B cell (primary cell): ENCODE results near the gene FMR1. TPM values are rescaled to one million over a fixed set of nuclear protein-coding genes. Genes with fewer than 3 reads are reported as not detected.

ENCODE experiments used
- ATAC-seq: fragments of 200-7000 bp; cut with Tn5 transposase; one replicate; pipeline ENCODE4 v1.10.0; 2021; ENCODE audit warnings: low read depth, mild to moderate bottlenecking, moderate number of reproducible peaks, moderate library complexity
- CTCF ChIA-PET: fragments of 350-600 bp; sonication (Branson Sonifier 250); formaldehyde crosslinking; loops from one replicate; lab custom pipeline; 2021; ENCODE audit warnings: antibody characterized with exemption, inconsistent platforms; lab: Charles Lee
- POLR2A ChIA-PET: fragments of 350-600 bp; sonication (Branson Sonifier 250); formaldehyde crosslinking; loops from one replicate; lab custom pipeline; 2021; ENCODE audit warnings: antibody characterized with exemption; lab: Charles Lee
- DNase-seq: peaks from one replicate; pipeline ENCODE4 v3.0.0; 2013
- H2AFZ ChIP-seq: 2 replicates; pipeline ENCODE4 v1.6.1; 2012; ENCODE audit warnings: mild to moderate bottlenecking, low read depth, low read length; ENCODE audit not compliant: insufficient read depth, poor library complexity, severe bottlenecking
- H3K27ac ChIP-seq, 2 donors: 1 replicate in 1 of 2; 2 replicates in 1 of 2; pipeline ENCODE4 v1.5.1; 2012 to 2013; ENCODE audit warnings: low read length in 2 of 2, mild to moderate bottlenecking in 2 of 2, moderate library complexity in 1 of 2
- H3K27me3 ChIP-seq, 4 experiments: fragments of 200-600 bp in 1 of 4; sonication (generic) in 1 of 4; replicated peaks in 1 of 4; 1 replicate in 2 of 4; 2 replicates in 2 of 4; pipeline versions ENCODE4 v1.6.1 to v1.7.0; 2013 to 2016; ENCODE audit warnings: low read length in 3 of 4, mild to moderate bottlenecking in 2 of 4, mixed read lengths in 1 of 4, moderate library complexity in 1 of 4; ENCODE audit not compliant: insufficient read depth in 4 of 4, control insufficient read depth in 3 of 4; ENCODE audit errors: control extremely low read depth in 1 of 4
- H3K36me3 ChIP-seq, 2 experiments: replicated peaks in 1 of 2; 1 replicate in 1 of 2; 2 replicates in 1 of 2; pipeline versions ENCODE4 v1.6.1 to v1.7.1; 2013; ENCODE audit warnings: low read length in 1 of 2; ENCODE audit not compliant: insufficient read depth in 2 of 2, control insufficient read depth in 1 of 2; ENCODE audit errors: control extremely low read depth in 1 of 2, extremely low read depth in 1 of 2
- H3K4me1 ChIP-seq, 2 donors: fragments of 200-600 bp in 1 of 2; sonication (generic) in 1 of 2; 1 replicate in 1 of 2; 2 replicates in 1 of 2; pipeline versions ENCODE4 v1.5.1 to v1.6.1; 2013 to 2017; ENCODE audit warnings: low read length in 2 of 2; ENCODE audit not compliant: control insufficient read depth in 2 of 2, insufficient read depth in 2 of 2
- H3K4me2 ChIP-seq: replicated peaks from 2 replicates; pipeline ENCODE3; 2012; ENCODE audit warnings: mild to moderate bottlenecking, low read depth, low read length; ENCODE audit not compliant: poor library complexity, severe bottlenecking
- H3K4me3 ChIP-seq, 5 experiments: fragments of 200-600 bp in 1 of 5; sonication (generic) in 1 of 5; 1 replicate in 3 of 5; 2 replicates in 2 of 5; pipeline versions ENCODE4 v1.5.1 to v1.7.0; 2011 to 2016; ENCODE audit warnings: low read length in 4 of 5, mild to moderate bottlenecking in 4 of 5, low read depth in 2 of 5, control low read depth in 1 of 5, moderate library complexity in 1 of 5; ENCODE audit not compliant: insufficient read depth in 1 of 5; ENCODE audit errors: control extremely low read depth in 1 of 5, extremely low read depth in 1 of 5
- H3K79me2 ChIP-seq: fragments of 200-600 bp; sonication (generic); one replicate; pipeline ENCODE4 v1.6.0; 2016; ENCODE audit warnings: low read length; ENCODE audit not compliant: control insufficient read depth, insufficient read depth
- H3K9ac ChIP-seq: fragments of 200-600 bp; sonication (generic); 2 replicates; pipeline ENCODE4 v1.6.1; 2017; ENCODE audit warnings: mild to moderate bottlenecking, low read length, moderate library complexity
- H3K9me3 ChIP-seq, 3 donors: one replicate each; pipeline versions ENCODE4 v1.6.1 to v1.7.1; 2013; ENCODE audit warnings: low read length in 2 of 3; ENCODE audit not compliant: control insufficient read depth in 2 of 3, insufficient read depth in 1 of 3; ENCODE audit errors: control extremely low read depth in 1 of 3
- H4K20me1 ChIP-seq: 2 replicates; pipeline ENCODE4 v1.6.0; 2012; ENCODE audit warnings: mild to moderate bottlenecking, low read length; ENCODE audit not compliant: insufficient read depth, control insufficient read depth, poor library complexity, severe bottlenecking
- H3K27ac Mint-ChIP-seq: one replicate; pipeline ENCODE4 v1.8.0; 2021; ENCODE audit warnings: mixed read lengths
- H3K27me3 Mint-ChIP-seq: one replicate; pipeline ENCODE4 v1.8.0; 2021; ENCODE audit warnings: mixed read lengths
- H3K4me1 Mint-ChIP-seq: one replicate; pipeline ENCODE4 v1.8.0; 2021; ENCODE audit warnings: mixed read lengths
- H3K4me3 Mint-ChIP-seq: one replicate; pipeline ENCODE4 v1.8.0; 2021; ENCODE audit warnings: mixed read lengths
- H3K9me3 Mint-ChIP-seq: one replicate; pipeline ENCODE4 v1.8.0; 2022; ENCODE audit warnings: mixed read lengths; ENCODE audit not compliant: insufficient read depth
- CTCF ChIP-seq: fragments of 200-600 bp; IDR thresholded peaks from one replicate; pipeline ENCODE4 v1.8.0; 2022; ENCODE audit warnings: antibody characterized with exemption, mild to moderate bottlenecking
- EZH2 ChIP-seq: IDR thresholded peaks from 2 replicates; pipeline ENCODE4 v1.6.1; 2012; ENCODE audit warnings: borderline replicate concordance, low read depth, mild to moderate bottlenecking, moderate library complexity, low read length; ENCODE audit not compliant: insufficient read depth, poor library complexity, severe bottlenecking
- WGBS: methylation state at CpG from one replicate; pipeline ENCODE4 v1.1.5; 2013; ENCODE audit warnings: missing lambda C conversion rate; ENCODE audit not compliant: insufficient coverage; 5-methylcytosine and 5-hydroxymethylcytosine counted together
- intact Hi-C: fragments of 100-400 bp; cut with micrococcal nuclease; formaldehyde crosslinking; loops from one replicate; pipeline ENCODE4 v1.10.0; 2022
- polyA plus RNA-seq: library from polyadenylated mRNA; depleted of rRNA; stranded (reverse); fragments of >200 nt; gene quantifications from 2 replicates; pipeline ENCODE4 v1.2.3, GENCODE V29; 2012
- total RNA-seq, 2 donors: library from RNA; stranded (reverse); fragments of 120-200 nt in 1 of 2; gene quantifications; 1 replicate in 1 of 2; 2 replicates in 1 of 2; pipeline versions ENCODE4 v1.2.3 to v1.2.4, GENCODE V29; 2013 to 2022

The FMR1 gene
- total and polyA plus RNA-seq, 2 donors (not counting 1 experiment from before 2014, with no cell fraction given) = 19.1 to 92.7 TPM

- Histone ChIP-seq H4K20me1 (peaks cover 6% of the 10 kb centered on the region), H3K4me2 (peak overlapping the region; percentile 39), H3K9ac (no peak overlapping the region), H3K36me3 (no peaks in the 10 kb centered on the region), H3K27me3 (no peaks in the 10 kb centered on the region), H3K9me3 (no peaks in the 10 kb centered on the region), H3K79me2 (peaks cover 70% of the 10 kb centered on the region), H3K27ac (peak overlapping the region; percentile 56 to 66), H2AFZ (no peak overlapping the region), H3K4me3 (no peak overlapping the region), H3K4me1 (peaks cover 33 to 37% of the 10 kb centered on the region in 2 donors)
- Mint-ChIP-seq H3K27ac (peak overlapping the region; percentile 77), H3K9me3 (no peaks in the 10 kb centered on the region), H3K4me3 (peak overlapping the region; percentile 42), H3K27me3 (no peaks in the 10 kb centered on the region), H3K4me1 (peaks cover 69% of the 10 kb centered on the region)
- WGBS = no CpG with 5 or more reads among the region's 10 CpGs
- ChIA-PET POLR2A (no interaction called here), CTCF (no interaction called here)
- TF ChIP-seq CTCF (no peak), EZH2 (no peak)
- intact Hi-C loops = loop anchor here (10.0 kb wide), 1 partner anchor 107 kb away; no protein-coding TSS in a partner anchor
- ATAC-seq = peak; percentile 63
- DNase-seq = peak; percentile 56
These were observed 6.3 kb downstream of the FMR1 start for GRCh38 chrX:147917700-147918695.

DNA sequence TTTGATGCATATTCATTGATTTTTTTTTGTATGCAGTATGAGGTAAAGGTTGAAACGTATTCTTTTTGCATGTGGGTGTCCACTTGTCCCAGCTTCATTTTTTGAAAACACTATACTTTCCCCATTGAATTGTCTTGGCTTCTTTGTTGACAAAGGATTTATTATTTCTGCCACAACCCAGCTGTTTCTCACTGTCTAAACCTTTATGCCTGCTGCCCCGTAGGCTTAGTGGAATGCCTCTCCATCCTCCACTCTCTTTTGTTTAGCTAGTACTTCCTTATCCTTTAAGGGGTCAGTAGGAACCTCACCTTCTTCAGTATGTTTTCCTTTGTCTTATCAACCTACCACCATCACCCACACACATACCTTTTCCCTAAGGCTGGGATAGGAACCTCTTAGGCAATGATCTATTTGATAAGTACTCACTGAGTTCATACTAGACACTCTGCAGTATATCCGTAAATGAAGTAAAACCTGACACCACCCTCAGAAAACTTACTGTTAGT, 8.5 kb downstream of the FMR1 start:
- Histone ChIP-seq H3K36me3 (no peaks in the 10 kb centered on the region), H3K9me3 (no peaks in the 10 kb centered on the region), H3K27ac (no peak overlapping the region), H3K9ac (no peak overlapping the region), H2AFZ (no peak overlapping the region), H3K4me3 (no peak overlapping the region), H3K4me1 (peaks cover 17 to 19% of the 10 kb centered on the region in 2 donors), H3K4me2 (no peak overlapping the region), H3K27me3 (no peaks in the 10 kb centered on the region), H4K20me1 (peaks cover 6% of the 10 kb centered on the region), H3K79me2 (peaks cover 54% of the 10 kb centered on the region)
- Mint-ChIP-seq H3K9me3 (no peaks in the 10 kb centered on the region), H3K27me3 (no peaks in the 10 kb centered on the region), H3K4me1 (peaks cover 52% of the 10 kb centered on the region), H3K4me3 (no peak overlapping the region), H3K27ac (no peak overlapping the region)
- no peak for ATAC-seq
- intact Hi-C loops = no loop called here
- ChIA-PET CTCF (no interaction called here), POLR2A (no interaction called here)
- no peak for TF ChIP-seq CTCF
- TF ChIP-seq EZH2 = no peak
- no peak for DNase-seq
- WGBS = 100% methylated on average over 1 of the region's 3 CpGs
